Measurements from ENCODE around the gene PLAAT2. TPM values are rescaled to one million over a fixed set of nuclear protein-coding genes. Genes with fewer than 3 reads are reported as not detected.

PLAAT2 gene
- total RNA-seq, 1 donor from 2014 or later = 2.9 TPM

- no peaks in the 10 kb centered on the region for H3K36me3 ChIP-seq
- intact Hi-C loops (cut with DNase I) = no loop called here
- H3K4me1 ChIP-seq = peaks cover 37% of the 10 kb centered on the region
- H3K27me3 ChIP-seq (ENCODE audit: low read depth) = no peaks in the 10 kb centered on the region
- ATAC-seq (no peak), DNase-seq (no peak)
- H3K4me3 ChIP-seq = no peak overlapping the region
- TF ChIP-seq CTCF (IDR thresholded peaks at IDR 0.05) = no peak
- no peak overlapping the region for H3K27ac ChIP-seq
- H3K9me3 ChIP-seq = no peaks in the 10 kb centered on the region
These were observed 9.0 kb upstream of the PLAAT2 start for GRCh38 chr11:63572026-63572688.

- Histone ChIP-seq H3K27ac (no peak overlapping the region), H3K9me3 (no peaks in the 10 kb centered on the region), H3K36me3 (no peaks in the 10 kb centered on the region), H3K27me3 (ENCODE audit: low read depth) (no peaks in the 10 kb centered on the region), H3K4me1 (peaks cover 31% of the 10 kb centered on the region), H3K4me3 (no peak overlapping the region)
- ATAC-seq (no peak), DNase-seq (no peak)
- intact Hi-C loops (cut with DNase I) = no loop called here
- no peak for TF ChIP-seq CTCF (IDR thresholded peaks at IDR 0.05)
These were observed 6.4 kb upstream of the PLAAT2 start for GRCh38 chr11:63569570-63569969.

- Histone ChIP-seq H3K36me3 (no peaks in the 10 kb centered on the region), H3K4me1 (peaks cover 19% of the 10 kb centered on the region), H3K9me3 (no peaks in the 10 kb centered on the region), H3K27ac (peak overlapping the region; percentile 12), H3K27me3 (ENCODE audit: low read depth) (no peaks in the 10 kb centered on the region), H3K4me3 (no peak overlapping the region)
- ATAC-seq (peak; percentile 84 to 93), DNase-seq (no peak)
- TF ChIP-seq CTCF (IDR thresholded peaks at IDR 0.05) = no peak
- intact Hi-C loops (cut with DNase I) = no loop called here
These were observed 4.1 kb upstream of the PLAAT2 start for GRCh38 chr11:63567044-63567840.

- peaks cover 28% of the 10 kb centered on the region for H3K4me1 ChIP-seq
- DNase-seq (peak; percentile 65), ATAC-seq (peak; percentile 45 to 73)
- peak overlapping the region; percentile 76 for H3K27ac ChIP-seq
- H3K36me3 ChIP-seq = no peaks in the 10 kb centered on the region
- no peak overlapping the region for H3K4me3 ChIP-seq
- intact Hi-C loops (cut with DNase I) = no loop called here
- no peaks in the 10 kb centered on the region for H3K9me3 ChIP-seq
- TF ChIP-seq CTCF (IDR thresholded peaks at IDR 0.05) = no peak
- H3K27me3 ChIP-seq (ENCODE audit: low read depth) = no peaks in the 10 kb centered on the region
These were observed 1.7 kb upstream of the PLAAT2 start for GRCh38 chr11:63564784-63565350.

- no peak for TF ChIP-seq CTCF (IDR thresholded peaks at IDR 0.05)
- Histone ChIP-seq H3K36me3 (no peaks in the 10 kb centered on the region), H3K4me3 (no peak overlapping the region), H3K9me3 (no peaks in the 10 kb centered on the region), H3K27me3 (ENCODE audit: low read depth) (no peaks in the 10 kb centered on the region), H3K4me1 (peaks cover 35% of the 10 kb centered on the region), H3K27ac (peak overlapping the region; percentile 76)
- ATAC-seq (no peak), DNase-seq (no peak)
- intact Hi-C loops (cut with DNase I) = no loop called here
These were observed 1.0 kb upstream of the PLAAT2 start for GRCh38 chr11:63564056-63564774.
